Nephron progenitor cell (in vitro differentiated cells): ENCODE data around the gene SPAG17.

Experiments
- DNase-seq: peaks from one replicate; pipeline ENCODE4 v3.0.0; 2021
- H3K27ac Mint-ChIP-seq: 2 replicates; pipeline ENCODE4 v1.8.0; 2021; ENCODE audit warnings: mild to moderate bottlenecking, moderate library complexity, mixed read lengths
- H3K27me3 Mint-ChIP-seq: 2 replicates; pipeline ENCODE4 v1.8.0; 2021; ENCODE audit warnings: mild to moderate bottlenecking, low read depth, mixed read lengths; ENCODE audit not compliant: poor library complexity
- H3K36me3 Mint-ChIP-seq: 2 replicates; pipeline ENCODE4 v1.8.0; 2021; ENCODE audit warnings: low read depth, mixed read lengths
- H3K4me1 Mint-ChIP-seq: 2 replicates; pipeline ENCODE4 v1.8.0; 2021; ENCODE audit warnings: mixed read lengths
- H3K4me3 Mint-ChIP-seq: 2 replicates; pipeline ENCODE4 v1.8.0; 2021; ENCODE audit warnings: mild to moderate bottlenecking, moderate library complexity, mixed read lengths
- H3K9me3 Mint-ChIP-seq: 2 replicates; pipeline ENCODE4 v1.8.0; 2021; ENCODE audit warnings: mild to moderate bottlenecking, moderate library complexity, mixed read lengths
- TF ChIP-seq, protein P1 (sequence below): fragments of 200-600 bp; sonication (generic); IDR thresholded peaks from 2 replicates; pipeline ENCODE4 v1.5.0; 2021; ENCODE audit warnings: antibody characterized with exemption

SPAG17 gene

DNA sequence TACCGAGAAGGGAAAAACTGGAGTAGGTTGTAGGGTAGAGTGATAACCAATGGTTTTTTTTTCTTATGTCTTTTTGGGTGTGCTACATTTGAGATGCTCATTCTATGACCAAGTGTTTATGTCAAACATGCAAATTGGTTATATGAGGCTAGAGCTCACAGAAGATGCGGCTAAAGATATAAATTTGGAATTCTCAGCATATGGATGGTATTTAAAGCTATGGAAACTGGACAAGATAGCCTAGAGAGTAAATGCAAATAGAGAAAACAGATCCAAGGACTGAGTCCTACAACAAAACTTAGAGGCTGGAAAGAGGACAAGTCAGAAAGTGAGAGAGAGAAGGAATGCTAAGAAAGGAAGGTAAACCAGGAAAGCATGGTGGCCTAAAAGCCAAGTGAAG is 263.0 kb downstream of the SPAG17 start:
- Mint-ChIP-seq H3K4me3 (no peak overlapping the region), H3K9me3 (no peaks in the 10 kb centered on the region), H3K4me1 (peaks cover 2% of the 10 kb centered on the region), H3K27me3 (no peaks in the 10 kb centered on the region), H3K36me3 (peaks cover 38% of the 10 kb centered on the region), H3K27ac (no peak overlapping the region)
- DNase-seq: no peak
- TF ChIP-seq, protein P1, sequence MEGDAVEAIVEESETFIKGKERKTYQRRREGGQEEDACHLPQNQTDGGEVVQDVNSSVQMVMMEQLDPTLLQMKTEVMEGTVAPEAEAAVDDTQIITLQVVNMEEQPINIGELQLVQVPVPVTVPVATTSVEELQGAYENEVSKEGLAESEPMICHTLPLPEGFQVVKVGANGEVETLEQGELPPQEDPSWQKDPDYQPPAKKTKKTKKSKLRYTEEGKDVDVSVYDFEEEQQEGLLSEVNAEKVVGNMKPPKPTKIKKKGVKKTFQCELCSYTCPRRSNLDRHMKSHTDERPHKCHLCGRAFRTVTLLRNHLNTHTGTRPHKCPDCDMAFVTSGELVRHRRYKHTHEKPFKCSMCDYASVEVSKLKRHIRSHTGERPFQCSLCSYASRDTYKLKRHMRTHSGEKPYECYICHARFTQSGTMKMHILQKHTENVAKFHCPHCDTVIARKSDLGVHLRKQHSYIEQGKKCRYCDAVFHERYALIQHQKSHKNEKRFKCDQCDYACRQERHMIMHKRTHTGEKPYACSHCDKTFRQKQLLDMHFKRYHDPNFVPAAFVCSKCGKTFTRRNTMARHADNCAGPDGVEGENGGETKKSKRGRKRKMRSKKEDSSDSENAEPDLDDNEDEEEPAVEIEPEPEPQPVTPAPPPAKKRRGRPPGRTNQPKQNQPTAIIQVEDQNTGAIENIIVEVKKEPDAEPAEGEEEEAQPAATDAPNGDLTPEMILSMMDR: no peak

DNA sequence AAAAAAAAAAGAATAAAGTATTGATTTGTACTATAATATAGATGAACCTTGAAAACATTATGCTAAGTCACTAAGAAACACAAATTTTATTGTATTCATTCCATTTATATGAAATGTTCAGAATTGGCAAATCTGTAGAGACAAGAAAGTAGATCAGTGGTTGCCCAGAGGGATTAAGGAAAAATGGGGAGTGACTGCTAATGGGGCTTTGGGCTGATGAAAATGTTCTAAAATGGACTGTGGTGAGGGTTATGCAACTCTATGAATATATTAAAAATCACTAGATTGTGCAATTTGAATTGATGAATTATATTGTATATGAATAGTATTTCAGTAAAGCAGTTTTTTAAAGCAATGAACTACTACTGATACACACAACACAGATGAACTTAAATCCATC is 265.7 kb downstream of the SPAG17 start:
- H3K4me1 Mint-ChIP-seq: no peaks in the 10 kb centered on the region
- H3K27ac Mint-ChIP-seq: no peak overlapping the region
- H3K27me3 Mint-ChIP-seq: no peaks in the 10 kb centered on the region
- TF ChIP-seq, protein P1: no peak
- no peak overlapping the region for H3K4me3 Mint-ChIP-seq
- H3K9me3 Mint-ChIP-seq: no peaks in the 10 kb centered on the region
- peaks cover 57% of the 10 kb centered on the region for H3K36me3 Mint-ChIP-seq
- DNase-seq: no peak

DNA sequence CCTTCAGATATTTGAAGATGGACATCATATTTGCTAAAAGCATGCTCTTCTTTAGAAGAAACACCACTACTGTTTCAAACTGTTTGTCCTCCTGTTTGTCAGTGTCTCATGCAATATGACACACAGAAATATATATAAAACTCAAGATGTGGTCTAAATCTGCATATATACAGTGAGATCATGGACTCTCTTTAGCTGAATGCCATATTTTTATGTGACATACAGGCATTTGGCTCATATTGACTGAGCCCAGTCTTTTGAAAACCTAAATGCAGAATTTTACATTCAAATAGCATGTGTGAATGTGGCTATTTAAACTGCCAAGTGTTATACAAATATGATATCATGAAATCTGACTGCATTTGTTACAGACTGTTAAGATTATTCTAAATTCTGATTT is 274.0 kb downstream of the SPAG17 start:
- peaks cover 26% of the 10 kb centered on the region for H3K36me3 Mint-ChIP-seq
- H3K4me3 Mint-ChIP-seq: no peak overlapping the region
- no peaks in the 10 kb centered on the region for H3K27me3 Mint-ChIP-seq
- H3K9me3 Mint-ChIP-seq: no peaks in the 10 kb centered on the region
- TF ChIP-seq, protein P1: no peak
- no peak overlapping the region for H3K27ac Mint-ChIP-seq
- H3K4me1 Mint-ChIP-seq: no peaks in the 10 kb centered on the region
- no peak for DNase-seq

DNA sequence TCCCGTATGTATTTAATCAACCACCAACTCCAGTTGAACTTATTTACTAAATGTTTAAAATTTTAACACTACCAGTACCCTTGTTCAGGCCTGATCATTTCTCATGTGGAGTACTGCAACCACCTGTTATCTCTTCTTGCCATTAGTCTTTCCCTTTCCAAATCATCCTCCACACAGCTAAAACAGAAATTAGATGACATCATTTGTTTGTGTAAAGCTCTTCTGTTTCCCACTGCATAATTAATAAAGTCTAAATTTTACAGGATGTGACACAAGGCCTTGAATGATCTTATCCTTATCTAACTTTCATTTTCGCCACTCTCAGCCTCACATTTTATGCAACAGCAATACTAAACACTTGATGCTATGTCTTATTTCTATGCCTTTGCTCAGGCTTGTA is 280.0 kb downstream of the SPAG17 start:
- Mint-ChIP-seq H3K36me3 (peaks cover 42% of the 10 kb centered on the region), H3K27me3 (no peaks in the 10 kb centered on the region), H3K9me3 (no peaks in the 10 kb centered on the region), H3K27ac (peak overlapping the region; percentile 37), H3K4me3 (no peak overlapping the region), H3K4me1 (no peaks in the 10 kb centered on the region)
- TF ChIP-seq, protein P1: no peak
- no peak for DNase-seq

DNA sequence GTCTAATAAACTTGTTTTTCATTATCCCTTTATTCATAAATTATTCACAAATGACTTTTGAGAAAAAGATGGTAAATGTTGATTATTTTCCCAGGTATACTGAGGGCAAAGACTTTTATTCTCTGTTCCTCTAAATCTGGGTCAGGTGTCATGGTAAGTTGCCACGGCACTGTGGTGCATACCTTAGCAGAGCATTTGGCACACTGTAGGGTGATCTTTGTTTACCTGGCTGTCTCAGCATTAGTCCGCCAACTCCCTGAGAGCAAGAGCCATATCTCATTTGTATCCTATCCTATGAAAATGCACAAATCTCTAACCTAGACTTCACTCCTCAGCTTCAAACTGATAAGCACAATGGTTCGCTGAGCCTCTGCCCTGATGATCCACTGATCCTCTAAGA is 280.5 kb downstream of the SPAG17 start:
- DNase-seq: no peak
- Mint-ChIP-seq H3K27ac (no peak overlapping the region), H3K4me3 (no peak overlapping the region), H3K9me3 (no peaks in the 10 kb centered on the region), H3K4me1 (no peaks in the 10 kb centered on the region), H3K27me3 (no peaks in the 10 kb centered on the region), H3K36me3 (peaks cover 43% of the 10 kb centered on the region)
- TF ChIP-seq, protein P1: no peak
